GDM1 (cell line): ENCODE measurements around the gene ZBTB16.

Source experiments
- DNase-seq: peaks from one replicate; lab custom pipeline; 2025; lab: John Stamatoyannopoulos, UW

The ZBTB16 gene

GRCh38 chr11:114168691-114169090 is 109.2 kb downstream of the ZBTB16 start:
- DNase-seq: no peak

- DNase-seq: no peak
Measured at GRCh38 chr11:114169321-114169749, 109.8 kb downstream of the ZBTB16 start.

GRCh38 chr11:114169821-114170220 is 110.3 kb downstream of the ZBTB16 start:
- DNase-seq: no peak

GRCh38 chr11:114170226-114170625 is 110.7 kb downstream of the ZBTB16 start:
- DNase-seq: no peak

- no peak for DNase-seq
Measured at GRCh38 chr11:114171257-114172054, 111.9 kb downstream of the ZBTB16 start.

GRCh38 chr11:114172055-114172861 is 112.7 kb downstream of the ZBTB16 start:
- DNase-seq: no peak

- DNase-seq: no peak
Measured at GRCh38 chr11:114172871-114173444, 113.4 kb downstream of the ZBTB16 start.

GRCh38 chr11:114173843-114174242 is 114.3 kb downstream of the ZBTB16 start:
- DNase-seq: no peak

DNA sequence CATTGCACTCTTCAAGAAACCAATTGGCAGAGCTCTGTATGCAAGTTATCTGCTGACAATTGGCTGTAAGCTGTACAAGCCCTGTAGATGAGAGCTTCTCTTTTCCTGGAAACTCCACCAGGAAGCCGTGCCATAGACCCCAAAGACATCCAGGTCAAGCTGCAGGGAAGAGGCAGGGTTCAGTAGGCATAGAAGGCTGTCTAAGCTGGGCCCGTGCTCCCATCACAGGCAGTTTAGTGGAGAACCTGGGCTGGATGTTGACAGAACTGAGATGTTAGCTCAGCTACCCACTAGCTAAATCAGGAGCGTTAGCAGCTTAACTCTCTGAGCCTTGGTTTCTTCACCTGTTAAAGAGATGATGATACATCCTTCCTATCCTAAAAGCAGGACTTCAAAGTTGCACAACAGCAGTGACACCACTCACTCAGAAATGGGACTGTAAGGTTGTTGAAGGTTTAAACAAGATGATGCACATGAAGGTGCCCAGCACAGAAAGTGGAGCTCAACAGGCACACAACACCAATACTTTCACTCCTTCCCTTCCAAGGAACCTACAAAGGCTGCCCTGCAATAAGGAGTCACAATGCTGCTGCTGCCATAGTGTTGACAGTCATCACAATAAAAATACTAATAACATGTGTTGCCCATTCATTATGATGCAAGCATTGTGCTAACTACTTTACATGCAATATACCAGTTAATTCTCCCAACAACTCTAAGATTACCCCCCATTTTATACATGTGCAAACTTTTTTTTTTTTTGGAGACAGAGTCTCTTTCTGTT is 115.4 kb downstream of the ZBTB16 start:
- no peak for DNase-seq

GRCh38 chr11:114175706-114176105 is 116.2 kb downstream of the ZBTB16 start:
- DNase-seq: no peak

- no peak for DNase-seq
Measured at GRCh38 chr11:114176321-114176720, 116.8 kb downstream of the ZBTB16 start.

GRCh38 chr11:114178656-114179055 is 119.1 kb downstream of the ZBTB16 start:
- DNase-seq: no peak

GRCh38 chr11:114179234-114179941 is 119.9 kb downstream of the ZBTB16 start:
- DNase-seq: no peak

- no peak for DNase-seq
Measured at GRCh38 chr11:114180301-114181055, 121.0 kb downstream of the ZBTB16 start.

GRCh38 chr11:114181195-114181594 is 121.7 kb downstream of the ZBTB16 start:
- DNase-seq: no peak

- no peak for DNase-seq
Measured at GRCh38 chr11:114181752-114182151, 122.2 kb downstream of the ZBTB16 start.

DNA sequence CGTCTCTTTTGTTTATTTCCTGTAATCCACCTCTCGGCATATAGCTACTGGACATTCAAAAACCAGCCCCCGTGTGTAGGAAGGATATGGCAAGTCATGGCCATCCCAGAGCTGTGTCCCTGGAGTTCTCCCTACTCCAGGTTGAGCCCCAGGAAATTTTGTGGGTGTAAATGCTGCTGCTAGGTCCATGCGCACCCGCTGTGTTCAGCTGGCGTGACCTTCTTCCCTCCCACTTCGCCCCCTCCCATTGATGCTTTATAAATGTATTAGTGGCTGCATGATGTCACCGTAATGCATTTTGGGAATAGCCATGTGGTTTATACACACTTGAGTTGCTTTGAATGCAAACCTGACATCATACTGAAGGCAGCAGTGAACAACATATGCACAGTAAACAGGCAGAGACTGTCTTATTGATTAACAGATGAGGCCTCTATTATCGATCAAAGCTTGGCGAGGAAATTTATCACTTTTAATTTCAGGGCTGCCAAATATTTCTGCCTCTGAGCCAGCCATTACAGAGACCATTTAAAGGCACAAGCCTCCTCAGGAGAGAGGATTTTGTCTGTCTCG is 123.0 kb downstream of the ZBTB16 start:
- DNase-seq: no peak

- no peak for DNase-seq
Measured at GRCh38 chr11:114183044-114183511, 123.6 kb downstream of the ZBTB16 start.

DNA sequence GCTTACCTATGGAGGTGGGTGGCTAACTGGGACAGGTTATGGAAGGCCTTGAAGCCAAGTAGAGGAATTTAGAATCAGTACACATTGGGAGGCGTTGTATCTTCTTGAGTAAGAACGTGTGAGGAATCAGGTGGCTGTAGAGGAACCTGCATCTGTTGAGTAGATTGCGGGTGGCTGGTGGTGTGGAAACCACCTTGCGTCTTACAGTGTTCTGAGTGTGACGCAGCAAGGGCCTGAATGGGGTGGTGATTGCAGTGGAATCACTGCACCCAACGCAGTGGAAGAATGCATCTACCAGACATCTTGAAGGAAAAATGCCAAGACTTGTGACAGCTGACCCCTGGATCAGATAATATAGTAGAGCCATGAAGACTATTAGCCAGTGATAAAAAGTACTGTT is 125.9 kb downstream of the ZBTB16 start:
- DNase-seq: no peak

- DNase-seq: no peak
Measured at GRCh38 chr11:114187173-114187572, 127.7 kb downstream of the ZBTB16 start.
